SK-N-SH treated with all-trans-retinoic acid at 6 μM for 48 hours (cell line): Measurements from ENCODE around the gene RPAP3.

Experiments
- ATAC-seq: fragments of 200-7000 bp; cut with Tn5 transposase; 3 replicates; pipeline ENCODE4 v1.9.1; 2020; ENCODE audit warnings: mild to moderate bottlenecking, moderate library complexity
- ARNTL ChIP-seq: fragments of 450-650 bp; formaldehyde crosslinking; IDR thresholded peaks from 2 replicates; pipeline ENCODE4 v1.5.0; 2020; ENCODE audit warnings: low read depth, mild to moderate bottlenecking, moderate library complexity, borderline replicate concordance
- CSDC2 ChIP-seq: fragments of 250-450 bp; sonication (Bioruptor Pico); IDR thresholded peaks from 2 replicates; pipeline ENCODE4 v1.5.0; 2020; ENCODE audit warnings: mild to moderate bottlenecking, moderate library complexity
- ESRRG ChIP-seq: fragments of 250-450 bp; sonication (Bioruptor Pico); IDR thresholded peaks from 2 replicates; pipeline ENCODE4 v1.6.1; 2021; ENCODE audit warnings: mild to moderate bottlenecking
- GLIS3 ChIP-seq: fragments of 250-450 bp; sonication (Bioruptor Pico); IDR thresholded peaks from 2 replicates; pipeline ENCODE4 v1.5.0; 2020; ENCODE audit warnings: mild to moderate bottlenecking, moderate library complexity
- ISL1 ChIP-seq: fragments of 250-450 bp; sonication (Bioruptor Pico); IDR thresholded peaks from 2 replicates; pipeline ENCODE4 v2.1.2; 2022; ENCODE audit warnings: mild to moderate bottlenecking, moderate library complexity
- OSR1 ChIP-seq: fragments of 250-450 bp; sonication (Bioruptor Pico); IDR thresholded peaks from 2 replicates; pipeline ENCODE4 v1.8.0; 2022; ENCODE audit warnings: moderate library complexity, mild to moderate bottlenecking, inconsistent platforms
- PPARA ChIP-seq: fragments of 250-450 bp; sonication (Bioruptor Pico); IDR thresholded peaks from 2 replicates; pipeline ENCODE4 v1.5.0; 2020; ENCODE audit warnings: mild to moderate bottlenecking, borderline replicate concordance
- RARB ChIP-seq: fragments of 250-450 bp; sonication (Bioruptor Pico); IDR thresholded peaks from 2 replicates; pipeline ENCODE4 v1.8.0; 2021; ENCODE audit warnings: mild to moderate bottlenecking, moderate library complexity
- TCF4 ChIP-seq: fragments of 250-450 bp; sonication (Bioruptor Pico); IDR thresholded peaks from 2 replicates; pipeline ENCODE4 v1.8.0; 2021; ENCODE audit warnings: mild to moderate bottlenecking, moderate library complexity, borderline replicate concordance
- TOX ChIP-seq: fragments of 250-450 bp; sonication (Bioruptor Pico); IDR thresholded peaks from 2 replicates; pipeline ENCODE4 v1.8.0; 2021; ENCODE audit warnings: mild to moderate bottlenecking, moderate library complexity, borderline replicate concordance
- ZC3H10 ChIP-seq: fragments of 250-450 bp; sonication (Bioruptor Pico); IDR thresholded peaks from 2 replicates; pipeline ENCODE4 v1.5.1; 2021; ENCODE audit warnings: mild to moderate bottlenecking, moderate library complexity
- ZFP3 ChIP-seq: fragments of 250-450 bp; sonication (Bioruptor Pico); IDR thresholded peaks from 2 replicates; pipeline ENCODE4 v1.5.0; 2020; ENCODE audit warnings: mild to moderate bottlenecking, moderate library complexity
- ZFP30 ChIP-seq: fragments of 450-650 bp; formaldehyde crosslinking; IDR thresholded peaks from 2 replicates; pipeline ENCODE4 v1.5.0; 2022; ENCODE audit warnings: mild to moderate bottlenecking, moderate library complexity
- ZNF70 ChIP-seq: fragments of 450-650 bp; formaldehyde crosslinking; IDR thresholded peaks from 2 replicates; pipeline ENCODE4 v1.5.0; 2020; ENCODE audit warnings: mild to moderate bottlenecking, moderate library complexity
- ZNF8 ChIP-seq: fragments of 450-650 bp; formaldehyde crosslinking; IDR thresholded peaks from 2 replicates; pipeline ENCODE4 v1.5.0; 2020; ENCODE audit warnings: mild to moderate bottlenecking, moderate library complexity
- TF ChIP-seq, protein P1 (sequence below): fragments of 250-450 bp; sonication (Bioruptor Pico); IDR thresholded peaks from 2 replicates; pipeline ENCODE4 v1.5.0; 2020; ENCODE audit warnings: mild to moderate bottlenecking, moderate library complexity
- TF ChIP-seq, protein P2 (sequence below): fragments of 250-450 bp; sonication (Bioruptor Pico); IDR thresholded peaks from 2 replicates; pipeline ENCODE4 v1.5.1; 2020; ENCODE audit warnings: low read depth, mild to moderate bottlenecking, moderate library complexity
- TF ChIP-seq, protein P3 (sequence below): fragments of 250-450 bp; sonication (Bioruptor Pico); IDR thresholded peaks from 2 replicates; pipeline ENCODE4 v1.8.0; 2020; ENCODE audit warnings: mild to moderate bottlenecking, moderate library complexity, borderline replicate concordance
- TF ChIP-seq, protein P4 (sequence below): fragments of 250-450 bp; sonication (Bioruptor Pico); IDR thresholded peaks from 2 replicates; pipeline ENCODE4 v1.8.0; 2021; ENCODE audit warnings: low read depth, mild to moderate bottlenecking, moderate library complexity, borderline replicate concordance
- TF ChIP-seq, protein P5 (sequence below): fragments of 250-450 bp; sonication (Bioruptor Pico); IDR thresholded peaks from 2 replicates; pipeline ENCODE4 v1.5.1; 2021; ENCODE audit warnings: mild to moderate bottlenecking, moderate library complexity

Gene RPAP3

DNA sequence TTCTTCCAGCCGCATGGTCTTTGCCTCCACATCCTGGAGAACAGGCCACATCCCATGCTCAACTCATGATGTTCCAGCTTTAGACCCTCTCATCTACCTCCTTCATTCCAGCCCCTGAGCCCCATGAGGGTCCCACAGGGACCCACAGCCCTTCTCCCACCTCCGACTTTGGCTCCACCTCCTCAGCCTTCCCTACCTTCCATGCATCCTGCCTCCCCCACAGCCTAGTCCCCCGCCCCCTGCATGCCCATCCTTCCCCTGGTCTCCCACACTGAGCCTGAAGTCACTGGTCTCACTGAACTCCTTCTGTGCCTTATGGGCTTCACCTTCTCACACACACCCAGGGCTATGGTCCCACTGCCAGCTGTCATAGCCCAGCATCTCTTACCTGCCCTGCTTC is 43.1 kb upstream of the RPAP3 start:
- no peak for TF ChIP-seq ISL1 (CRISPR knock-in tag)
- TF ChIP-seq ESRRG (CRISPR knock-in tag): no peak
- no peak for TF ChIP-seq TOX (CRISPR knock-in tag)
- no peak for TF ChIP-seq PPARA (CRISPR knock-in tag)
- TF ChIP-seq, protein P1, sequence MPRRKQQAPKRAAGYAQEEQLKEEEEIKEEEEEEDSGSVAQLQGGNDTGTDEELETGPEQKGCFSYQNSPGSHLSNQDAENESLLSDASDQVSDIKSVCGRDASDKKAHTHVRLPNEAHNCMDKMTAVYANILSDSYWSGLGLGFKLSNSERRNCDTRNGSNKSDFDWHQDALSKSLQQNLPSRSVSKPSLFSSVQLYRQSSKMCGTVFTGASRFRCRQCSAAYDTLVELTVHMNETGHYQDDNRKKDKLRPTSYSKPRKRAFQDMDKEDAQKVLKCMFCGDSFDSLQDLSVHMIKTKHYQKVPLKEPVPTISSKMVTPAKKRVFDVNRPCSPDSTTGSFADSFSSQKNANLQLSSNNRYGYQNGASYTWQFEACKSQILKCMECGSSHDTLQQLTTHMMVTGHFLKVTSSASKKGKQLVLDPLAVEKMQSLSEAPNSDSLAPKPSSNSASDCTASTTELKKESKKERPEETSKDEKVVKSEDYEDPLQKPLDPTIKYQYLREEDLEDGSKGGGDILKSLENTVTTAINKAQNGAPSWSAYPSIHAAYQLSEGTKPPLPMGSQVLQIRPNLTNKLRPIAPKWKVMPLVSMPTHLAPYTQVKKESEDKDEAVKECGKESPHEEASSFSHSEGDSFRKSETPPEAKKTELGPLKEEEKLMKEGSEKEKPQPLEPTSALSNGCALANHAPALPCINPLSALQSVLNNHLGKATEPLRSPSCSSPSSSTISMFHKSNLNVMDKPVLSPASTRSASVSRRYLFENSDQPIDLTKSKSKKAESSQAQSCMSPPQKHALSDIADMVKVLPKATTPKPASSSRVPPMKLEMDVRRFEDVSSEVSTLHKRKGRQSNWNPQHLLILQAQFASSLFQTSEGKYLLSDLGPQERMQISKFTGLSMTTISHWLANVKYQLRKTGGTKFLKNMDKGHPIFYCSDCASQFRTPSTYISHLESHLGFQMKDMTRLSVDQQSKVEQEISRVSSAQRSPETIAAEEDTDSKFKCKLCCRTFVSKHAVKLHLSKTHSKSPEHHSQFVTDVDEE (CRISPR knock-in tag): no peak

DNA sequence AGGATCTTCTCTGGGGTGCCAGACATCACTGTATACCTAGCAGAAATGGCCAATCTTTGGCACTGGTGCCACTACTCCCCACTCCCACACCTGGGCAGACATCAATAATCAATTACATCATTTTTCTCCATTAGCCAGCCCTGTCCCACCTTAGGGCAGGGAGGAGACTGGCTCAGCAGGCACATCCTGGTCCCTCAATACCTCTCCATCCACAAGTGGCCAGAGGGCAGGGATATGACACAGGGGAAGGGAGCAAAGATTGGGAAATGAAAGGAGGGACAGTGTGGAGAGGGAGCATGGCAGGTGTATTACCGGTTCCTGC is 42.6 kb upstream of the RPAP3 start:
- ATAC-seq: no peak

More for the DNA sequence above, 43.1 kb upstream of the RPAP3 start:
- ATAC-seq: no peak

DNA sequence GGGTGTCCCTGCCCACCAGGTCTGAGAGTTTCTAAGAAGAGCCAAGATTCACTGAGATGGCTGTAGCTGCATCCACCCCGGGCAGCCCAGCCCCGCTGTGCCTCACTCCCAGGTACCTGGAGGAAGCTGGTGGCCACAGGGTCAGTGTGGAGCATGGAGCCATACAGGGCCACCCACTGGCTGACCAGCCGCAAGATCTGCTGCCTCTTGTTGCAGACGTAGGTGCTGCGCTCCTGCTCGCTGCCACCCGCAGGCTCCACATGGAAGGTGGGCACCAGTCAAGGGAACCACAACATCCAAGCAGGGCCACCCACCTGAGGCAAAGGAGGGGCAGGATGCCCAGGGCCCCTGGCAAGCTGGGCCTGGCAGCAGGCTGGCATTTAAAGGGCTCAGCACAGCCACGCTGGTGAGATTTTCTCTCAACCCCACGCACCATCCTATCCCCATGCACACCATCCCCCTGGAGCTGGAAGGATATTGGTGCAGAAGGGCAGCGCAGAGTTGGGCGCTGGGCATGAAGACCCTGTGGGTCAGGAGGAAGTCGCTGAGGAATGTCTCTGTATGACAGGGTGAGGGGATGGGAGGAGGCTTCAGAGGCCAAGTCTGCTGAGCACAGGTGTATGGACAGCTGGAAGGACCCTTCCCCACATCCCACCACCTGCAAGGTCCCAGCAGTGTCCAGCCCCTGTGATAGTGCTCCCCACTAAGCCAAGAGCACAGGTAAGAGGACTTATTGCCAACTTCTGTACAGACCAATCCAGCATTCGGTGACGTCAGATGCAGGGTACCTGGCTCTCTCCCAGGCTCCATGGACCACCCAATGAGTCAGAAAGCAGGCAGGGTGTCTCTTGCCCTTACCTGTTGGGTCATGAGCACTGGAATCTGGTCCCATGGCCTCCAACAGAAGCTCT is 42.0 kb upstream of the RPAP3 start:
- ATAC-seq: no peak; the same call in 2 of the 3 replicates

More for the DNA sequence above, 42.6 kb upstream of the RPAP3 start:
- TF ChIP-seq ARNTL (CRISPR knock-in tag): no peak
- TF ChIP-seq OSR1: no peak
- TF ChIP-seq ZNF70: no peak
- TF ChIP-seq ESRRG (CRISPR knock-in tag): no peak
- no peak for TF ChIP-seq ZFP3 (CRISPR knock-in tag)
- TF ChIP-seq TCF4 (CRISPR knock-in tag): no peak
- no peak for TF ChIP-seq RARB (CRISPR knock-in tag)
- no peak for TF ChIP-seq GLIS3 (CRISPR knock-in tag)

DNA sequence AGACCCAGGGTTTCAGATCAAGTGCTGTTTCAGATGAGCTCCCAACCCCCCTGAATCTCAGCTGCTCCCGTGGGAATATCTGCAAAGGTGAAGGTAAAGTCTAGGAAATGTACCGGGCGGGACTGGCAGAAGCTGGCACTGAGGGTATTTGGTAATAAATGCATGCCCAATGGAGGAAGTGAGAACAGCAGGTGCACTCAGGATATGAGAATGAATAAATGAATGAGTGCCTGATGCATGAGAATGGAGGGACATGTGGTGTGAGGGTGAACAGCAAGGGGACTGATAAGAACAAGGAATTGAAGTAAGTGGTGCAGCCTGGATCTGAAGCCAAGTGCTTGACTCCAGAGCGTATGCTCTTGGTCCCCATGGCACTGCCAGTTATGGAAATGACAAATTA is 41.3 kb upstream of the RPAP3 start:
- TF ChIP-seq, protein P2, sequence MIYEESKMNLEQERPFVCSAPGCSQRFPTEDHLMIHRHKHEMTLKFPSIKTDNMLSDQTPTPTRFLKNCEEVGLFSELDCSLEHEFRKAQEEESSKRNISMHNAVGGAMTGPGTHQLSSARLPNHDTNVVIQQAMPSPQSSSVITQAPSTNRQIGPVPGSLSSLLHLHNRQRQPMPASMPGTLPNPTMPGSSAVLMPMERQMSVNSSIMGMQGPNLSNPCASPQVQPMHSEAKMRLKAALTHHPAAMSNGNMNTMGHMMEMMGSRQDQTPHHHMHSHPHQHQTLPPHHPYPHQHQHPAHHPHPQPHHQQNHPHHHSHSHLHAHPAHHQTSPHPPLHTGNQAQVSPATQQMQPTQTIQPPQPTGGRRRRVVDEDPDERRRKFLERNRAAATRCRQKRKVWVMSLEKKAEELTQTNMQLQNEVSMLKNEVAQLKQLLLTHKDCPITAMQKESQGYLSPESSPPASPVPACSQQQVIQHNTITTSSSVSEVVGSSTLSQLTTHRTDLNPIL (CRISPR knock-in tag): no peak
- ATAC-seq: no peak

More for the DNA sequence above, 42.0 kb upstream of the RPAP3 start:
- TF ChIP-seq TCF4 (CRISPR knock-in tag) (no peak), ZFP30 (CRISPR knock-in tag) (no peak), CSDC2 (CRISPR knock-in tag) (no peak), ZNF8 (CRISPR knock-in tag) (no peak), PPARA (CRISPR knock-in tag) (no peak), ESRRG (CRISPR knock-in tag) (no peak), ZC3H10 (CRISPR knock-in tag) (no peak)
- TF ChIP-seq, protein P3, sequence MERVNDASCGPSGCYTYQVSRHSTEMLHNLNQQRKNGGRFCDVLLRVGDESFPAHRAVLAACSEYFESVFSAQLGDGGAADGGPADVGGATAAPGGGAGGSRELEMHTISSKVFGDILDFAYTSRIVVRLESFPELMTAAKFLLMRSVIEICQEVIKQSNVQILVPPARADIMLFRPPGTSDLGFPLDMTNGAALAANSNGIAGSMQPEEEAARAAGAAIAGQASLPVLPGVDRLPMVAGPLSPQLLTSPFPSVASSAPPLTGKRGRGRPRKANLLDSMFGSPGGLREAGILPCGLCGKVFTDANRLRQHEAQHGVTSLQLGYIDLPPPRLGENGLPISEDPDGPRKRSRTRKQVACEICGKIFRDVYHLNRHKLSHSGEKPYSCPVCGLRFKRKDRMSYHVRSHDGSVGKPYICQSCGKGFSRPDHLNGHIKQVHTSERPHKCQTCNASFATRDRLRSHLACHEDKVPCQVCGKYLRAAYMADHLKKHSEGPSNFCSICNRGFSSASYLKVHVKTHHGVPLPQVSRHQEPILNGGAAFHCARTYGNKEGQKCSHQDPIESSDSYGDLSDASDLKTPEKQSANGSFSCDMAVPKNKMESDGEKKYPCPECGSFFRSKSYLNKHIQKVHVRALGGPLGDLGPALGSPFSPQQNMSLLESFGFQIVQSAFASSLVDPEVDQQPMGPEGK (CRISPR knock-in tag): no peak

DNA sequence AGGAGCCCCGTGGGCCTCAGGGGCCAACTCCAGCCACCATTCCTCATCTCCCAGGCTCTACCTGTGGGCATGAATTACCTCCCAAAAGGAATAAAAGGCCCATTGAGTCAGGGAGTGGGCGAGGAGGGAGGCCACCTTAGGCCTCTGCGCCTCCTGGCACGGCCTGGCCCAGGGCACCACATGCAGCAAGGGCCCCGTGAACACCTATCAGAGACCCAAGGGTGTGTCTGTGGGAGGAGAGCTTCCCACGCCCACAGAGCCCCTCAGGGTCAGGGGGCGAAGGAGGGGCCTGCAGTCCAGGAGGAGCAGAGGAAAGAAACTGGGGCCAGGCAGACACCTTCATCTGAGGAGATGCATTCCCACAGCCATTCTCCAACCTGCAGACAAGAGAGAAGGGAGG is 40.7 kb upstream of the RPAP3 start:
- no peak for ATAC-seq
- TF ChIP-seq ZC3H10 (CRISPR knock-in tag): no peak
- TF ChIP-seq GLIS3 (CRISPR knock-in tag): no peak
- TF ChIP-seq, protein P1 (CRISPR knock-in tag): no peak
- TF ChIP-seq, protein P4, sequence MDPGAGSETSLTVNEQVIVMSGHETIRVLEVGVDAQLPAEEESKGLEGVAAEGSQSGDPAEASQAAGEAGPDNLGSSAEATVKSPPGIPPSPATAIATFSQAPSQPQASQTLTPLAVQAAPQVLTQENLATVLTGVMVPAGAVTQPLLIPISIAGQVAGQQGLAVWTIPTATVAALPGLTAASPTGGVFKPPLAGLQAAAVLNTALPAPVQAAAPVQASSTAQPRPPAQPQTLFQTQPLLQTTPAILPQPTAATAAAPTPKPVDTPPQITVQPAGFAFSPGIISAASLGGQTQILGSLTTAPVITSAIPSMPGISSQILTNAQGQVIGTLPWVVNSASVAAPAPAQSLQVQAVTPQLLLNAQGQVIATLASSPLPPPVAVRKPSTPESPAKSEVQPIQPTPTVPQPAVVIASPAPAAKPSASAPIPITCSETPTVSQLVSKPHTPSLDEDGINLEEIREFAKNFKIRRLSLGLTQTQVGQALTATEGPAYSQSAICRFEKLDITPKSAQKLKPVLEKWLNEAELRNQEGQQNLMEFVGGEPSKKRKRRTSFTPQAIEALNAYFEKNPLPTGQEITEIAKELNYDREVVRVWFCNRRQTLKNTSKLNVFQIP (CRISPR knock-in tag): no peak
- TF ChIP-seq ZNF70: no peak
- TF ChIP-seq OSR1: no peak
- no peak for TF ChIP-seq ESRRG (CRISPR knock-in tag)
- no peak for TF ChIP-seq TCF4 (CRISPR knock-in tag)
- TF ChIP-seq, protein P5, sequence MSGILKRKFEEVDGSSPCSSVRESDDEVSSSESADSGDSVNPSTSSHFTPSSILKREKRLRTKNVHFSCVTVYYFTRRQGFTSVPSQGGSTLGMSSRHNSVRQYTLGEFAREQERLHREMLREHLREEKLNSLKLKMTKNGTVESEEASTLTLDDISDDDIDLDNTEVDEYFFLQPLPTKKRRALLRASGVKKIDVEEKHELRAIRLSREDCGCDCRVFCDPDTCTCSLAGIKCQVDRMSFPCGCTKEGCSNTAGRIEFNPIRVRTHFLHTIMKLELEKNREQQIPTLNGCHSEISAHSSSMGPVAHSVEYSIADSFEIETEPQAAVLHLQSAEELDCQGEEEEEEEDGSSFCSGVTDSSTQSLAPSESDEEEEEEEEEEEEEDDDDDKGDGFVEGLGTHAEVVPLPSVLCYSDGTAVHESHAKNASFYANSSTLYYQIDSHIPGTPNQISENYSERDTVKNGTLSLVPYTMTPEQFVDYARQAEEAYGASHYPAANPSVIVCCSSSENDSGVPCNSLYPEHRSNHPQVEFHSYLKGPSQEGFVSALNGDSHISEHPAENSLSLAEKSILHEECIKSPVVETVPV (CRISPR knock-in tag): no peak
- TF ChIP-seq TOX (CRISPR knock-in tag): no peak
- no peak for TF ChIP-seq ISL1 (CRISPR knock-in tag)
- TF ChIP-seq RARB (CRISPR knock-in tag): no peak
